Caco-2 (cell line): ENCODE measurements around the gene STT3B. TPM values are rescaled to one million over a fixed set of nuclear protein-coding genes. Genes with fewer than 3 reads are reported as not detected.

Experiments used
- BruUV-seq: library from RNA; stranded (reverse); fragments of 400-500 nt; replicated peaks from 2 replicates; lab custom pipeline; 2021; lab: Mats Ljungman, UMichigan
- CTCF ChIA-PET: fragments of 300-600 bp; sonication (Branson Sonifier 250); formaldehyde crosslinking; loops from one replicate; lab custom pipeline; 2022; ENCODE audit warnings: antibody characterized with exemption; lab: Charles Lee
- POLR2A ChIA-PET: fragments of 300-600 bp; sonication (Branson Sonifier 250); formaldehyde crosslinking; loops from one replicate; lab custom pipeline; 2022; ENCODE audit warnings: antibody characterized with exemption; lab: Charles Lee
- DNase-seq, 2 experiments: peaks; one replicate each; pipeline versions ENCODE4 v3.0.0 to v3.0.0-alpha.2; 2020 to 2022
- H3K27me3 ChIP-seq: replicated peaks from 2 replicates; pipeline ENCODE4 v1.6.0; 2011; ENCODE audit warnings: low read length; ENCODE audit not compliant: control insufficient read depth, insufficient read depth
- H3K36me3 ChIP-seq: 2 replicates; pipeline ENCODE4 v1.5.1; 2011; ENCODE audit warnings: low read length; ENCODE audit not compliant: control insufficient read depth, insufficient read depth
- H3K4me1 ChIP-seq: fragments of 250-450 bp; sonication (Bioruptor Pico); 2 replicates; pipeline ENCODE4 v1.5.1; 2020; ENCODE audit warnings: mild to moderate bottlenecking
- H3K4me3 ChIP-seq: 2 replicates; pipeline ENCODE4 v1.5.1; 2011; ENCODE audit warnings: low read depth, mild to moderate bottlenecking, control low read depth, low read length
- H3K9me3 ChIP-seq: fragments of 250-450 bp; sonication (Bioruptor Pico); 2 replicates; pipeline ENCODE4 v1.5.1; 2020; ENCODE audit warnings: mild to moderate bottlenecking, moderate library complexity
- H3K27ac Mint-ChIP-seq: one replicate; pipeline ENCODE4 v1.8.0; 2022; ENCODE audit warnings: mixed read lengths; ENCODE audit not compliant: unreplicated experiment
- H3K27me3 Mint-ChIP-seq: one replicate; pipeline ENCODE4 v1.8.0; 2022; ENCODE audit warnings: mixed read lengths; ENCODE audit not compliant: insufficient read depth, unreplicated experiment
- H3K36me3 Mint-ChIP-seq: one replicate; pipeline ENCODE4 v1.8.0; 2022; ENCODE audit warnings: mild to moderate bottlenecking, mixed read lengths; ENCODE audit not compliant: insufficient read depth, unreplicated experiment
- H3K4me1 Mint-ChIP-seq: one replicate; pipeline ENCODE4 v1.8.0; 2022; ENCODE audit warnings: low read depth, mixed read lengths; ENCODE audit not compliant: unreplicated experiment
- H3K4me3 Mint-ChIP-seq: one replicate; pipeline ENCODE4 v1.8.0; 2022; ENCODE audit warnings: mild to moderate bottlenecking, moderate library complexity, mixed read lengths; ENCODE audit not compliant: unreplicated experiment
- H3K9me3 Mint-ChIP-seq: one replicate; pipeline ENCODE4 v1.8.0; 2022; ENCODE audit warnings: mixed read lengths; ENCODE audit not compliant: unreplicated experiment
- intact Hi-C: fragments of 100-400 bp; cut with micrococcal nuclease; formaldehyde crosslinking; loops from one replicate; pipeline ENCODE4 v1.10.0; 2022; ENCODE audit not compliant: unreplicated experiment
- total RNA-seq: library from RNA; stranded (reverse); gene quantifications from 2 replicates; pipeline ENCODE4 v1.2.3, GENCODE V29; 2022
- TF ChIP-seq, protein P1 (sequence below), 2 experiments: fragments of 200-600 bp in 1 of 2; IDR thresholded peaks; 1 replicate in 1 of 2; 2 replicates in 1 of 2; pipeline versions ENCODE4 v1.5.1 to v1.8.0; 2011 to 2022; ENCODE audit warnings: antibody characterized with exemption in 1 of 2, control low read depth in 1 of 2, inconsistent platforms in 1 of 2, low read depth in 1 of 2, low read length in 1 of 2, mild to moderate bottlenecking in 1 of 2, moderate library complexity in 1 of 2; ENCODE audit not compliant: insufficient read depth in 1 of 2, severe bottlenecking in 1 of 2, unreplicated experiment in 1 of 2

STT3B gene
- total RNA-seq, 1 experiment from 2014 or later = 162 TPM

GRCh38 chr3:31606453-31606852 lies 73.7 kb downstream of the STT3B start:
- Mint-ChIP-seq H3K27me3 (no peaks in the 10 kb centered on the region), H3K4me3 (no peak overlapping the region), H3K9me3 (peaks cover 11% of the 10 kb centered on the region), H3K36me3 (peaks cover 73% of the 10 kb centered on the region), H3K4me1 (no peaks in the 10 kb centered on the region), H3K27ac (no peak overlapping the region)
- ChIA-PET CTCF (no interaction called here), POLR2A (no interaction called here)
- peak in 1 of 2 experiments; percentile 16 for DNase-seq
- Histone ChIP-seq H3K27me3 (no peaks in the 10 kb centered on the region), H3K4me3 (no peak overlapping the region), H3K4me1 (no peaks in the 10 kb centered on the region), H3K9me3 (peaks cover 32% of the 10 kb centered on the region), H3K36me3 (peaks cover 2% of the 10 kb centered on the region; the same call in 1 of the 2 replicates)
- BruUV-seq = no TSS peak
- intact Hi-C loops = no loop called here
- TF ChIP-seq, protein P1, sequence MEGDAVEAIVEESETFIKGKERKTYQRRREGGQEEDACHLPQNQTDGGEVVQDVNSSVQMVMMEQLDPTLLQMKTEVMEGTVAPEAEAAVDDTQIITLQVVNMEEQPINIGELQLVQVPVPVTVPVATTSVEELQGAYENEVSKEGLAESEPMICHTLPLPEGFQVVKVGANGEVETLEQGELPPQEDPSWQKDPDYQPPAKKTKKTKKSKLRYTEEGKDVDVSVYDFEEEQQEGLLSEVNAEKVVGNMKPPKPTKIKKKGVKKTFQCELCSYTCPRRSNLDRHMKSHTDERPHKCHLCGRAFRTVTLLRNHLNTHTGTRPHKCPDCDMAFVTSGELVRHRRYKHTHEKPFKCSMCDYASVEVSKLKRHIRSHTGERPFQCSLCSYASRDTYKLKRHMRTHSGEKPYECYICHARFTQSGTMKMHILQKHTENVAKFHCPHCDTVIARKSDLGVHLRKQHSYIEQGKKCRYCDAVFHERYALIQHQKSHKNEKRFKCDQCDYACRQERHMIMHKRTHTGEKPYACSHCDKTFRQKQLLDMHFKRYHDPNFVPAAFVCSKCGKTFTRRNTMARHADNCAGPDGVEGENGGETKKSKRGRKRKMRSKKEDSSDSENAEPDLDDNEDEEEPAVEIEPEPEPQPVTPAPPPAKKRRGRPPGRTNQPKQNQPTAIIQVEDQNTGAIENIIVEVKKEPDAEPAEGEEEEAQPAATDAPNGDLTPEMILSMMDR (IDR thresholded peaks at IDR 0.05; ENCODE audit: insufficient read depth in 1 of 2, low read depth in 1 of 2, low read length in 1 of 2, severe bottlenecking in 1 of 2, unreplicated experiment in 1 of 2) = no peak

DNA sequence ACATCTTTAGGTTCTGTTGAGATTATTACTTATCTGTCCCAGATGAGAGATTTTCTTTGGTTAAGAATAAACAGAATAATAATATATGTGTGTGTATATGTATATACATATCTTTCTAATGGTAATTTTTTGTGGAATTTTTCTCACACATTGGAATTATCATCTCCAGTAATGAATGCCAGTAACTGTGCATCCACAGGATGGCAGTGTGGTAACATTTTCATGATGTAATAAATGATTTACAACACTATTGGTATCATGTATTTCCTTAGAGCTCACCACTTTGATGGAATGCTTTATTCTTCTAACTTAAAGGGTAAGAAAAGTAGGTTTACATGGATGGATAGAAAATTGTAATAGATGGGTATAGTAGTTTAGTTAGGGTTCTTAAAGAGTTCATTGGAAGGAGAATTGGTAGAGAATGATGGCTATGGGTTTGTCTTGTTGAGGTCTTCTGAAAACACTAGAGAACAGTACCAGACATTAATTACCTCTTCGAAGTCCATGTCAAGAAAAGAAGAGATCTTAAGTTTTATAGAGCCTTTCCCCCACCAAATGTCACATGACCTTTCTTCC lies 78.1 kb downstream of the STT3B start:
- peaks cover 2% of the 10 kb centered on the region; the same call in 1 of the 2 replicates for H3K36me3 ChIP-seq
- no peaks in the 10 kb centered on the region for H3K27me3 ChIP-seq
- no peak overlapping the region for H3K27ac Mint-ChIP-seq
- BruUV-seq = no TSS peak
- H3K27me3 Mint-ChIP-seq = no peaks in the 10 kb centered on the region
- ChIA-PET CTCF (interaction anchor here (0.5 to 1.0 kb wide), 2 partner anchors 79 to 261 kb away, joined by 3 read pairs; no protein-coding TSS in a partner anchor), POLR2A (no interaction called here)
- H3K4me3 Mint-ChIP-seq = no peak overlapping the region
- H3K9me3 Mint-ChIP-seq = no peaks in the 10 kb centered on the region
- H3K4me3 ChIP-seq = no peak overlapping the region
- H3K9me3 ChIP-seq = peaks cover 11% of the 10 kb centered on the region
- peaks cover 38% of the 10 kb centered on the region for H3K36me3 Mint-ChIP-seq
- intact Hi-C loops = loop anchor here (1.0 kb wide), 1 partner anchor 158 kb away; no protein-coding TSS in a partner anchor
- DNase-seq = peak in 1 of 2 experiments; percentile 23
- TF ChIP-seq, protein P1 (IDR thresholded peaks at IDR 0.05; ENCODE audit: insufficient read depth in 1 of 2, low read depth in 1 of 2, low read length in 1 of 2, severe bottlenecking in 1 of 2, unreplicated experiment in 1 of 2) = peak; percentile 28 to 44
- peaks cover 6% of the 10 kb centered on the region; the same call in 1 of the 2 replicates for H3K4me1 ChIP-seq
- H3K4me1 Mint-ChIP-seq = peaks cover 21% of the 10 kb centered on the region

DNA sequence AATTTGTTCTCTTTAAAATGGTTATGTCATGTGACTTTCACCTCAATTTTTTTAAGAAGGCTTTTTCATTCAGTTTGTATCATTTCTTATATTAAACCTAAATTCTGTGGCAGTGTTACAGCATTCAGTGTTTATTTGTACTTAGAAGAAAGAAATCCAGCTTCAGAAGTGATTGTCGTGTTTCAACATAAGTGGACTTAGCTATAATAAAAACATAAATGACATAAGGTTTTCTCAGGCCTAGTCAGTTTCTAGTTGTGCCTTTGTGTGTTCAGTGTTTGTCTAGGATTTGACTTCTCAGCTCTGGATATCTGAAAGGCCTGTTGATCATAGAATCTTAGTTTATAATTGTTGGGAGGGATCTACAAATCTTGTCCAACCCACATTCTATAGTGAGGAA lies 80.5 kb downstream of the STT3B start:
- no peaks in the 10 kb centered on the region for H3K27me3 Mint-ChIP-seq
- H3K27ac Mint-ChIP-seq = no peak overlapping the region
- Histone ChIP-seq H3K36me3 (no peaks in the 10 kb centered on the region), H3K4me3 (no peak overlapping the region), H3K27me3 (no peaks in the 10 kb centered on the region), H3K4me1 (peaks cover 6% of the 10 kb centered on the region; the same call in 1 of the 2 replicates), H3K9me3 (no peaks in the 10 kb centered on the region)
- intact Hi-C loops = no loop called here
- TF ChIP-seq, protein P1 (IDR thresholded peaks at IDR 0.05; ENCODE audit: insufficient read depth in 1 of 2, low read depth in 1 of 2, low read length in 1 of 2, severe bottlenecking in 1 of 2, unreplicated experiment in 1 of 2) = no peak
- BruUV-seq = no TSS peak
- H3K36me3 Mint-ChIP-seq = peaks cover 23% of the 10 kb centered on the region
- POLR2A ChIA-PET = interaction anchor here (1.1 kb wide), 1 partner anchor 81 kb away, joined by 3 read pairs; the partner anchor contains the start of gene STT3B
- H3K4me1 Mint-ChIP-seq = peaks cover 21% of the 10 kb centered on the region
- DNase-seq = no peak
- H3K4me3 Mint-ChIP-seq = no peak overlapping the region
- no peaks in the 10 kb centered on the region for H3K9me3 Mint-ChIP-seq
- CTCF ChIA-PET = no interaction called here
